Choroid plexus epithelial cell (primary cell): Measurements from ENCODE around the gene MYO9B.
"Not testable (repeated sequence)": the region's sequence is repeated elsewhere in the genome, so short reads cannot be mapped to it uniquely, and the experiment has no call there.

ENCODE experiments used
- DNase-seq: peaks from one replicate; pipeline ENCODE4 v3.0.0-alpha.2; 2010; ENCODE audit warnings: low read depth
- H3K4me3 ChIP-seq: 2 replicates; pipeline ENCODE4 v1.5.1; 2011; ENCODE audit warnings: low read depth, mild to moderate bottlenecking, control low read depth, low read length, moderate library complexity
- CTCF ChIP-seq: conservative IDR thresholded peaks from 2 replicates; pipeline ENCODE4 v1.5.1; 2011; ENCODE audit warnings: low read depth, mild to moderate bottlenecking, control low read depth, inconsistent platforms, low read length, moderate library complexity

MYO9B gene

GRCh38 chr19:17090583-17090982 lies 15.0 kb downstream of the MYO9B start:
- DNase-seq: no peak
- H3K4me3 ChIP-seq: no peak overlapping the region
- no peak for TF ChIP-seq CTCF

DNA sequence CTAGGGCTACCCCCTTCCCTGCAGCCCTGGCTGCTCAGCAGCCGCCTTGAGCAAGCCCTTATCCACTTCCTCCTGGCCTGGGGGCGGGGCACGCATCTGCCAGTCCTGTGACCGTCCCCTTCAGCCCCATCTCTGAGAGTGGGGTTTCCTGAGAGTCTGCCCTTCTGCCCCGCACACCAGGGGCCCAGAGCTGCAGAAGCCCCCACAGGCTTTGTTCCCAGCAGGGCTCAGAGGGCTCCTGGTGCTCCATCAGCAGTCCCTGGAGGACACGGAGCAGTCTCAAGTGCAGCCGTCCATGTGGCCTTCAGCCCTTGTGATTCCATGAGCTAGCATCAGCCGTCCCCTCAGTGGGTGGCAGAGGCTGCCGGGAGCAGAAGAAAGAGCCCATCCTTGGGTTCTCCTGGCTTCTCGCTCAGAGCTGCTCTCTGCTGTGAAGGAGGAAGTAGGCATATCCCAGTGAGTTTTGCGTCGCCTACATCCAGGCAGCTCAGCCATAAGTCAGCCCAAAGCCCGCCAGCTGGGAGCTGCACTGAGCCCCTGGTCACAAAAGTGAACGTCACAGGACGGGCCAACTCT lies 16.3 kb downstream of the MYO9B start:
- no peak for DNase-seq
- H3K4me3 ChIP-seq: no peak overlapping the region
- TF ChIP-seq CTCF: no peak

DNA sequence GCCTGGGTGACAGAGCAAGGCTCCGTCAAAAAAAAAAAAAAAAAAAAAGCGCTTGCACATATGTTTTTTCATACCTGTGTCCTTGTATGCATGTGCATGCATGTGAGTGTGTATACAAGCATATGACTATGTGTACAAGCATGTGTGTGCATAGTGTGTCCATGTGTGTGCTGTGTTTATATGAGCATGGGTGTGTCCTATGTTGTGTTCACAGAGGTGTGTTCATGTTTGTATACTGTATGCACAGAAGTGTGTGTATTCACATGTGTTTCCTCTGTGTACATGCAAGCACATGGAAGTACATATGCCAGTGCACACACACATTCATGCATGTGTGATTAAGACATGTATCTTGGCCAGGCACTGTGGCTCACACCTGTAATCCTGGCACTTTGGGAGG lies 17.1 kb downstream of the MYO9B start:
- no peak overlapping the region for H3K4me3 ChIP-seq
- DNase-seq: no peak
- no peak for TF ChIP-seq CTCF

- H3K4me3 ChIP-seq, DNase-seq: not testable (repeated sequence)
Measured at GRCh38 chr19:17094694-17095093, 19.1 kb downstream of the MYO9B start.

DNA sequence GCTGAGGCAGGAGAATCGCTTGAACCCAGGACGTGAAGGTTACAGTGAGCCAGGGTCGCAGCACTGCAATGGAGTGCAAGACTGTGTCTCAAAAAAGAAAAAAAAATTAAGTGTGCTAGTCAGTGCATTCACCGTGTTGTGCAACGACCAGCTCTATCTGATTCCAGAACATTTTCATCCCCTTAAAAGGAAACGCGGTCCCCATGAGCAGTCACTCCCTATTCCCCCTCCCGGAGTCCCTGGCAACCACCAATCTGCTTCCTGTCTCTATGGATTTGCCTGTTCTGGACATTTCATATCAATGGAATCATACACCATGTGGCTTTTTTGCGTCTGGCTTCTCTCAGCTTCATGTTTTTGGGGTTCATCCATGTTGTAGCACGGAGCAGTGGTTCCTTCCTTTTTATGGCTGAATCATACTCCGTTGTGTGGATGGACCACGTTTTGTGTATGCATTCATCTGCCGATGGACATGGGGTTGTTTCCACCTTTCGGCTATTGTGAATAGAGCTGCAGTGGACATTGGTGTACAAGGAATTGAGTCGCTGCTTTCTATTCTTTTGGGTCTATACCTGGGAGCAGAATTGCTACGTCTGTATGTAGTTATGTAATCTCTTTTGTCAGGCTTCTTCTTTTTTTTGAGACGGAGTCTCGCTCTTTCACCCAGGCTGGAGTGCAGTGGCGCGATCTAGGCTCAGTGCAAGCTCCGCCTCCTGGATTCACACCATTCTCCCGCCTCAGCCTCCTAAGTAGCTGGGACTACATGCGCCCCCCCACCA lies 19.8 kb downstream of the MYO9B start:
- no peak for TF ChIP-seq CTCF
- DNase-seq: peak; percentile 66
- H3K4me3 ChIP-seq: no peak overlapping the region

DNA sequence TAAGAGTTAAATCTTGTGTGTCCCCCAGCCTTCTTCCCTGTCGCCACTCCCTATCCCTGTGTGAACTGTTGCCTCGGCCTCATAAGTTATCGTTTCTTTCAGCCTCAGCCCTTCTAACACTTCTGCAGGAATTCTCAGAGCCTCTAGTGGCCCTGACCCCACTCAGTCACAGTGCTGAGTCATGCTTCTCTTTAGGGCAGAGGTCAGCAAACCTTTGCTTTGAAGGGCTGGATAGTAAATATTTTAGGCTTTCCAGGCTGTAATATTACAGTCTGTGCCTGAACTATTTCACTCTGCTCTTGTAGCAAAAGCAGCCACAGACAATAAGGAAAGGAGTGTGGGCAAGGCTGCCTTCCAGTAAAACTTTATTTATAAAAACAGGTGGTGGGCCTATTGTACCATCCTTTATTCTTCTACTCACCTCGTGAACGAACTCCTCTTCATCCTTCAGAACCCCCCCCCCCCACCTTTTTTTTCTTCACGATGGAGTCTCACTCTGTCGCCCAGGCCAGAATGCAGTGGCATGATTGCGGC lies 22.1 kb downstream of the MYO9B start:
- no peak overlapping the region for H3K4me3 ChIP-seq
- TF ChIP-seq CTCF: no peak
- DNase-seq: peak; percentile 64

DNA sequence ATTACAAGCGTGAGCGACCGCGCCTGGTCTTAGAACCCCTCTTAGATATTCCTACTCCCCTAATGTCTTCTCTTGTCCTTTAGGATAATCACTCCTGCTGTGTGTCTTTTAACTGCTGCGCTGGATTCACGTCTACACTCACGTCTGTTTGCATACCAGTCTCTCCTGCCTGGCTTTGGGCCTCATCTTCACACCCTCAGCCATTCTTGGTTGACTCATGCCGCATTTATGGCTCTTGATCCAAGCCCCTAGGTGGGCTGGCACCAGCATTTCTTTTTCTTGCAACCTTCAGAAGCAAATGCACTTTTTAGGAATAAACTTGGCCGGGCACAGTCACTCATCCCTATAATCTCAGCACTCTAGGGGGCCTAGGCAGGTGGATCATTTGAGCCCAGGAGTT lies 22.7 kb downstream of the MYO9B start:
- H3K4me3 ChIP-seq: no peak overlapping the region
- no peak for DNase-seq
- TF ChIP-seq CTCF: no peak
